ENCODE data around the gene ACER2. TPM values are rescaled to one million over a fixed set of nuclear protein-coding genes. Genes with fewer than 3 reads are reported as not detected.

Gene ACER2
- total RNA-seq, 1 experiment from 2014 or later: 8.8 TPM

GRCh38 chr9:19495186-19496028 lies 86.6 kb downstream of the ACER2 start:
- Mint-ChIP-seq H3K36me3 (no peaks in the 10 kb centered on the region), H3K4me1 (peaks cover 5% of the 10 kb centered on the region), H3K9me3 (peaks cover 1% of the 10 kb centered on the region), H3K4me3 (no peak overlapping the region), H3K27me3 (ENCODE audit: low read depth) (no peaks in the 10 kb centered on the region), H3K27ac (no peak overlapping the region)
- DNase-seq (ENCODE audit: low spot score) (peak; percentile 30), ATAC-seq (peak; percentile 48)
- ChIA-PET CTCF (interaction anchor here (1.0 to 1.8 kb wide), 2 partner anchors 30 to 427 kb away, joined by 3 to 7 read pairs; no protein-coding TSS in a partner anchor), POLR2A (no interaction called here)
- TF ChIP-seq USF1 (CRISPR knock-in tag; IDR thresholded peaks at IDR 0.05) (no peak), RORB (CRISPR knock-in tag; IDR thresholded peaks at IDR 0.05) (no peak), ELF4 (CRISPR knock-in tag; IDR thresholded peaks at IDR 0.05; ENCODE audit: low read depth) (no peak), HMGXB4 (CRISPR knock-in tag; IDR thresholded peaks at IDR 0.05) (no peak), EMX1 (CRISPR knock-in tag; IDR thresholded peaks at IDR 0.05) (no peak), ZNF532 (CRISPR knock-in tag; IDR thresholded peaks at IDR 0.05; ENCODE audit: borderline replicate concordance) (no peak), FOXP1 (CRISPR knock-in tag; IDR thresholded peaks at IDR 0.05; ENCODE audit: borderline replicate concordance) (no peak), CREM (CRISPR knock-in tag; IDR thresholded peaks at IDR 0.05) (no peak), MAX (CRISPR knock-in tag; IDR thresholded peaks at IDR 0.05) (no peak), ZNF232 (CRISPR knock-in tag; IDR thresholded peaks at IDR 0.05) (no peak), E2F5 (CRISPR knock-in tag; IDR thresholded peaks at IDR 0.05) (no peak), TP53 (CRISPR knock-in tag; IDR thresholded peaks at IDR 0.05) (no peak), TEAD4 (CRISPR knock-in tag; IDR thresholded peaks at IDR 0.05) (no peak), SMAD3 (CRISPR knock-in tag; IDR thresholded peaks at IDR 0.05; ENCODE audit: borderline replicate concordance) (no peak)

GRCh38 chr9:19496321-19497050 lies 87.7 kb downstream of the ACER2 start:
- H3K27ac Mint-ChIP-seq: no peak overlapping the region
- ATAC-seq: no peak
- H3K4me3 Mint-ChIP-seq: no peak overlapping the region
- CTCF ChIA-PET: interaction anchor here (1.0 to 1.8 kb wide), 2 partner anchors 32 to 426 kb away, joined by 3 to 7 read pairs; no protein-coding TSS in a partner anchor
- DNase-seq (ENCODE audit: low spot score): no peak
- TF ChIP-seq ZNF317 (CRISPR knock-in tag; IDR thresholded peaks at IDR 0.05; ENCODE audit: borderline replicate concordance, low read depth): no peak
- TF ChIP-seq NR3C1 (CRISPR knock-in tag; conservative IDR thresholded peaks at IDR 0.05; ENCODE audit: low read depth): no peak
- no peaks in the 10 kb centered on the region; the same call in 1 of the 2 replicates for H3K27me3 Mint-ChIP-seq (ENCODE audit: low read depth)
- peaks cover 11% of the 10 kb centered on the region for H3K9me3 Mint-ChIP-seq
- peaks cover 5% of the 10 kb centered on the region for H3K4me1 Mint-ChIP-seq
- POLR2A ChIA-PET: no interaction called here
- no peaks in the 10 kb centered on the region for H3K36me3 Mint-ChIP-seq
